Ovary (tissue), 3 donors: ENCODE results near the gene CCDC126.

Experiments
- CTCF ChIP-seq, 3 donors: fragments of 450-650 bp in 2 of 3; fragments of 200-600 bp in 1 of 3; IDR thresholded peaks; one replicate each; pipeline versions ENCODE4 v1.5.1 to v1.8.0; 2016 to 2022; ENCODE audit warnings: antibody characterized with exemption in 3 of 3, mild to moderate bottlenecking in 1 of 3
- EP300 ChIP-seq: sonication (generic); formaldehyde crosslinking; IDR thresholded peaks from one replicate; pipeline ENCODE4 v1.6.1; 2017; ENCODE audit warnings: antibody characterized with exemption
- POLR2A ChIP-seq: fragments of 450-650 bp; IDR thresholded peaks from one replicate; pipeline ENCODE4 v1.6.1; 2017; ENCODE audit warnings: antibody characterized with exemption, mild to moderate bottlenecking, moderate library complexity
- donor health status: DM: no; HTN: no; CAD: no.

GRCh38 chr7:23617482-23617881 is 20.3 kb downstream of the CCDC126 start:
- TF ChIP-seq CTCF (IDR thresholded peaks at IDR 0.05): no peak
- TF ChIP-seq POLR2A: no peak
- TF ChIP-seq EP300: no peak
